Epithelial cell of esophagus (primary cell): Measurements from ENCODE around the gene RPRM.
A peak's percentile ranks its signal among the peaks of the same experiment; 100 is the strongest.
"Not testable (repeated sequence)": the region's sequence is repeated elsewhere in the genome, so short reads cannot be mapped to it uniquely, and the experiment has no call there.

ENCODE experiments used
- DNase-seq: peaks from one replicate; pipeline ENCODE4 v3.0.0; 2010; ENCODE audit warnings: low read depth
- H3K4me3 ChIP-seq: 2 replicates; pipeline ENCODE4 v1.5.1; 2011; ENCODE audit warnings: mild to moderate bottlenecking, low read length, control low read depth
- CTCF ChIP-seq: IDR thresholded peaks from 2 replicates; pipeline ENCODE4 v1.5.1; 2011; ENCODE audit warnings: low read depth, mild to moderate bottlenecking, low read length, control low read depth, inconsistent platforms; ENCODE audit not compliant: insufficient read depth; ENCODE audit errors: missing control alignments

Gene RPRM

GRCh38 chr2:153478289-153479261 lies at the start of gene RPRM:
Gene RPRM, minus strand, starts transcription at chr2:153478762. Its CDS starts 197 bp downstream, at chr2:153478565.
- TF ChIP-seq CTCF: peak; percentile 68
- H3K4me3 ChIP-seq: peak within 1 kb of the TSS; percentile 43
- DNase-seq: peak; percentile 62

DNA sequence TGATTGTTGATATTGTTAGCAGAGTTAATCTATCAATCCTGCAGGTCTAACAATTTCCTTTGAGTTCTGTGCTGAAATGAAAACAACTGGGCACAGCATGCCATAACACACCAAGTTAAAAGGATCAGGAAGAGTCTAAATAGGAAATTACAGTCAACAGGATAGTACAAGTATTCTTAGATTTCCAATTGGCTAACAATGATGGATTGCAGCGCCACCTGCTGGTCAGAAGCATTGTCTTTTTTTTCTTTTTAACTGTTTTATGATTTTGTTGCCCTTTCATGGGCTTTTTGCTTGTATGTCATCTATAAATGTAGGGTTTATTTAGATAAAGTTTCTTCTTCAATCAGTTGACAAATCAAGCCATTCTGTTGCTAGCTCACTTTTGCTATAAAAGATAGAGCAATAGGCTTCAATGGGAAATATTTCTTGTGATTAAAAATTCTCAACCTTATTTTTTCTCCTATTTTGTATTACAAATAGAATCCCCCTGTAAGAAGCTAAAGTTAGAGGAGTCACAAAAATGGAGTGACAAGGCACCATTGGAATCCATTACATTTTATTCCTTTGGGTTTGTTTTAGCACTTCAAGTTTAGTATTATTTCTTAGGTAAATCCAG lies 40.8 kb upstream of the RPRM start:
- DNase-seq: peak; percentile 64
- H3K4me3 ChIP-seq: no peak overlapping the region
- peak; percentile 77 for TF ChIP-seq CTCF

DNA sequence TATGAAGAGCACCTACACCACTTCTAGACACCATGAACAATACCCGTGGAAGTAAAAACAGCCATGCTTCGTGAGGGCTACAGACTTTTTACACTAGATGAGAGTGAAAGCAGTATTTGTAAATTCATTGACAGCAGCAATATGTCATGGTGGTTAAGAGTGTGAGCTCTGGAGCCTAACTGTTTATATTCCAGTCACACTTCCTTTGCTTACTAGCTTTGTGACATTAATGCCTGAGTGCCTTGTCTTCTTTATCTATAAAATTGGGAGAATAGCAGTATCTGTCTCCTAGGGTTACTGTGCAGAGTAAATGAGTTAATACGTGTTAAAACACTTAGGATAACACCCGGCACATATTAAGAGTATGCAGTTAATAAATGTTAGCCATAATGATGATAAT lies 33.8 kb upstream of the RPRM start:
- DNase-seq: no peak
- H3K4me3 ChIP-seq: no peak overlapping the region
- no peak for TF ChIP-seq CTCF

GRCh38 chr2:153510996-153511395 lies 32.4 kb upstream of the RPRM start:
- no peak for TF ChIP-seq CTCF
- no peak for DNase-seq

DNA sequence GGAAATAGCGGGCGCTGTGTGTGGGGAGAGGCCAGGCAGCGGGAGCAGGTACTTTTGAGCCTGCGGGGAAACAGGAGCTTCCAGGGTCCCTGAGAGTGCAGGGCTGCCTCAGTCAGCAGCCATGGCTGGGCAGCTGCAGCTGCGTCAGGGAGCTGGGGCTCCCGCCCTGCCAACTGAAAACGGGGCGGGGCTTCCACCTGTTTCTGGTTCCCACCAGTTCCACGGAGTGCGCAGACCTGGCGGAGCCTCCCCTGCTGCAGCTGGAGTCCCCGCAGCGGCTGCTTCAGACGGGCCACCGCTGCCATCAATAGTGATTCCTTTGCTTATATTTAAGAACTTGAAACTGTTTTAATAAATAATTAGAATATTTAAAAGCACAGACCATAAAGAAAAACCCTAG lies 30.6 kb upstream of the RPRM start:
- DNase-seq: no peak
- no peak for TF ChIP-seq CTCF
- H3K4me3 ChIP-seq: no peak overlapping the region

More at GRCh38 chr2:153510996-153511395, 32.4 kb upstream of the RPRM start:
- no peak overlapping the region for H3K4me3 ChIP-seq

GRCh38 chr2:153506499-153506898 lies 27.9 kb upstream of the RPRM start:
- not testable (repeated sequence) for DNase-seq, H3K4me3 ChIP-seq

DNA sequence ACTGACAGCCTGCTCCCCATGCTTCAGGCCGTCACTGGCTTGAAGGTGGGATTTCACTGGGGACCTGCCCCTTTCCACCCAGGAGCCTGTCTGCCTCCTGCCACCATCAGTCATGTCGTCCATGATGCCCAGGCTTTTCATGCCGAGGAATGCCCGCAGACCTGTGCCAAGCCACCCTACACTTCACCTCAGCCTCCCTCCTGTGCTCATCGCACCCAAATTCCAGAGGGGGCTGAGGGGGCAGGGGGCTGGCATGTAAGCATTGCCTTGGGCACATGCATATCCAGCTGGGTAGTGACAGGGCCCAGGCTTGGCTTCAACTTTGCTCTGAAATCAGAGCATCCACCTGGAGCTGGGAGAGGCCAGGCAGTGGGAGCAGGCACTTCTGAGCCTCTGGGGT lies 20.9 kb upstream of the RPRM start:
- TF ChIP-seq CTCF: no peak
- no peak for DNase-seq
- no peak overlapping the region for H3K4me3 ChIP-seq
